Stimulated activated naive CD8-positive, alpha-beta T cell treated with anti-CD3 and anti-CD28 coated beads, Interleukin-15, Interleukin-2, amounts not matched to agents 100 U/mL and 50 U/mL, for 24 hours (primary cell): ENCODE results near the gene CORO2B.
"Not testable (repeated sequence)": the region's sequence is repeated elsewhere in the genome, so short reads cannot be mapped to it uniquely, and the experiment has no call there.

Source experiments
- ATAC-seq: fragments of 150-1000 bp; cut with Tn5 transposase; one replicate; pipeline ENCODE4 v1.10.0; 2021
- DNase-seq: peaks from one replicate; pipeline ENCODE4 v3.0.0; 2021

The CORO2B gene

GRCh38 chr15:68676926-68677325, 98.1 kb downstream of the CORO2B start:
- no peak for ATAC-seq
- no peak for DNase-seq

GRCh38 chr15:68677996-68678395, 99.2 kb downstream of the CORO2B start:
- no peak for ATAC-seq

GRCh38 chr15:68678746-68679145, 100.0 kb downstream of the CORO2B start:
- DNase-seq (no peak), ATAC-seq (no peak)

More at GRCh38 chr15:68677996-68678395, 99.2 kb downstream of the CORO2B start:
- DNase-seq: no peak

GRCh38 chr15:68679161-68679560, 100.4 kb downstream of the CORO2B start:
- DNase-seq (no peak), ATAC-seq (no peak)

GRCh38 chr15:68679961-68680371, 101.2 kb downstream of the CORO2B start:
- DNase-seq (no peak), ATAC-seq (no peak)

GRCh38 chr15:68680756-68681155, 102.0 kb downstream of the CORO2B start:
- ATAC-seq, DNase-seq: not testable (repeated sequence)

GRCh38 chr15:68681836-68682235, 103.0 kb downstream of the CORO2B start:
- DNase-seq: no peak
- ATAC-seq: no peak

GRCh38 chr15:68682330-68682729, 103.5 kb downstream of the CORO2B start:
- DNase-seq: no peak

GRCh38 chr15:68683026-68683425, 104.2 kb downstream of the CORO2B start:
- ATAC-seq (no peak), DNase-seq (no peak)

More at GRCh38 chr15:68682330-68682729, 103.5 kb downstream of the CORO2B start:
- ATAC-seq: no peak

GRCh38 chr15:68683551-68683950, 104.8 kb downstream of the CORO2B start:
- DNase-seq: no peak
- no peak for ATAC-seq

GRCh38 chr15:68684476-68684875, 105.7 kb downstream of the CORO2B start:
- ATAC-seq (no peak), DNase-seq (no peak)

- ATAC-seq (no peak), DNase-seq (no peak)
Measured at GRCh38 chr15:68687136-68687735, 108.4 kb downstream of the CORO2B start.

GRCh38 chr15:68691705-68692104, 112.9 kb downstream of the CORO2B start:
- no peak for DNase-seq
- no peak for ATAC-seq

GRCh38 chr15:68693071-68693470, 114.3 kb downstream of the CORO2B start:
- ATAC-seq: no peak
- DNase-seq: no peak

- ATAC-seq: no peak
- DNase-seq: no peak
Measured at GRCh38 chr15:68694111-68694510, 115.3 kb downstream of the CORO2B start.

- no peak for DNase-seq
- ATAC-seq: no peak
Measured at GRCh38 chr15:68695061-68695595, 116.3 kb downstream of the CORO2B start.

- ATAC-seq (no peak), DNase-seq (no peak)
Measured at GRCh38 chr15:68696414-68697363, 117.9 kb downstream of the CORO2B start.

- DNase-seq (no peak), ATAC-seq (no peak)
Measured at GRCh38 chr15:68697711-68698690, 119.2 kb downstream of the CORO2B start.

- DNase-seq: no peak
- no peak for ATAC-seq
Measured at GRCh38 chr15:68698708-68699107, 119.9 kb downstream of the CORO2B start.

- ATAC-seq (no peak), DNase-seq (no peak)
Measured at GRCh38 chr15:68699124-68699880, 120.5 kb downstream of the CORO2B start.

- DNase-seq (no peak), ATAC-seq (no peak)
Measured at GRCh38 chr15:68699881-68700454, 121.2 kb downstream of the CORO2B start.
